NCI-H2029 treated with DMSO at 0.1 percent for 48 hours (cell line): ENCODE results near the gene TARS3.
"Not testable (repeated sequence)": the region's sequence is repeated elsewhere in the genome, so short reads cannot be mapped to it uniquely, and the experiment has no call there.

Source experiments
- DNase-seq: peaks from one replicate; lab custom pipeline; 2025; lab: John Stamatoyannopoulos, UW

TARS3 gene

DNA sequence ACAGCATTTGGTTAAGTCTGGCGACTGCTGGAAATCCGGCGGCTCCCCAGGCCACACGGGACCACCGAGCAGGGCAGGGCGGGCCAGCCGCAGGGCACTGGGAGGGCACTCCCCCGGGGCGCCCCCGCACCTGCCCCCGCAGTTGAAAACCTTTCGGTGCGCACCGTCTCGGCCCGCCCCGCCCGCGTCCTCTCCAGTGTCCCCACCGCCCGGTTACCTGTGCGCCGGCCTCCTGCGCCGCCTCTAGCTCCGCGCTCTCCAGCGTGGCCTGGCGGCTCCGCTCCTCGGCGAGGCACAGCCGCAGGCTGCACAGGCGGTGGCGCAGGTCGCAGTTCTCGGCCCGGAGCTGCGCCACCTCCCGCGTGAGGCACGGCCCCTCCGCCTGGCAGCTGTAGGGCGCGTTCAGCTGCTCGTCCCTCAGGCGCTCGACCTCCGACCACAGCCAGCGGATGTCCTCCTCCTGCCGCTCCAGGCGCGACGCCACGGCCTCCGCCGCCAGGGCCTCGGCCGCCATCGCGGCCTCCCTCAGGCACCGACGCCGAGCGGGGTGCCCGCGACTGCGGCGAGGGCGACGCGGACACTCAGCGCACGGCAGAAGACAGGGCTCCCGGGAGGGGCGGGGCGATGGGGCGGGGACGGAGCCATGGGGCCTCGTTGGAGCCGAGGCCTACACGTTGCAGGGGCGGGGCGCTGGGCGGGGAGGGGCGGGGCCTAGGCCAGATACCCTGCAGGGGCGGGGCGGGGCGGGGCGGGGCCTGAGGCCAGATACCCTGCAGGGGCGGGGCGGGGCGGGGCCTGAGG lies at the start of gene TARS3:
TARS3 (minus strand) TSS at position 600 of the 801 bp plus-strand sequence; CDS start at position 514, 86 bp downstream.
- DNase-seq = no peak

DNA sequence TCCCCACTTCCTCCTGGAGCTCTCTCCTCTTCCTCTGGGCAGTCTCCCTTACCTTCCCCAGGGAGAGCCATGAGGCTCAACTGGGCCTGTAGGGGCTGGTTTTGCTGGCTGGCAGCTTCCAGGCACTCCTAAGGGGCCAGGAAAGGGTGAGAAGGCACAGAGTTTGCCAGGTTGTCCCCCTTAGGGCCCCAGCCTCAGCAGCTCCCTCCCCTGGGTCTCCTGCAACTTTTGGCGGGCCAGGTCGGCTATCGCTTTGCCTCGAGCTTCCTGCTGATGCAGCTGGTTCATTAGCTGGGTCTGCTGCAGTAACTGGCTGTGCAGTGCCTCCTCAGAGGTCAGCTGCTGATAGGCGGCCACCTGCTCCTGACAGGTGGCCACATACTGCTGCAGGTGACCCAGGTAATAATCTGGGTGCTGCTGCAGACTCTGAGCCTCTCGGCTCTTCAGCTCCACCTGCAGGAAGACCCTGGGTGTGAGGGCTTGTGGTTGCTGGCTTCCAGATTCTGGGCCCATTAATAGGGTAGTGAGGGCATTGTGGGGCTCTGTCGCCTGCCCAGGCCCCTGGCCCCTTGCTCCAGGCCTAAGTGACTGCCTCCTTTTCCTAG lies 49.3 kb upstream of the TARS3 start:
- DNase-seq = no peak

DNA sequence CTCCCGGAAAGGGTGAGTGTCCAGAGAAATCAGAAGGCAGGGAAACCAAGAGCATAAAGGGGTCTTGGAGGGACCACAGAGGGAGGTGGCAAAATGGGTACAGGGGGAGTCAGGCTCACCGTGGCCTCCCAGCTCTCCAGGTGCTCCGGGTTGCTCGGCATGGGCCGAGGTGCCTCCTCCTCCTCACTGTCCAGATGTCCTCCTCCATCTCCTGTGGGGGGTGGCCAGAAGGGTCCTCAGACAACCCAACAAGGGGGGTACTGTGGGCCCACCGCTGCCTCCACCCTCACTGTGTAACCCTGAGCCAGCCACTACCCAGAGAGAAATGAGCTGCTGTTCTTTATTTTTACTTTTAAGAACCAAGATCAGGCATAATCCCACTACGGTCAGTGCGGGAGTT lies 48.6 kb upstream of the TARS3 start:
- DNase-seq = no peak

DNA sequence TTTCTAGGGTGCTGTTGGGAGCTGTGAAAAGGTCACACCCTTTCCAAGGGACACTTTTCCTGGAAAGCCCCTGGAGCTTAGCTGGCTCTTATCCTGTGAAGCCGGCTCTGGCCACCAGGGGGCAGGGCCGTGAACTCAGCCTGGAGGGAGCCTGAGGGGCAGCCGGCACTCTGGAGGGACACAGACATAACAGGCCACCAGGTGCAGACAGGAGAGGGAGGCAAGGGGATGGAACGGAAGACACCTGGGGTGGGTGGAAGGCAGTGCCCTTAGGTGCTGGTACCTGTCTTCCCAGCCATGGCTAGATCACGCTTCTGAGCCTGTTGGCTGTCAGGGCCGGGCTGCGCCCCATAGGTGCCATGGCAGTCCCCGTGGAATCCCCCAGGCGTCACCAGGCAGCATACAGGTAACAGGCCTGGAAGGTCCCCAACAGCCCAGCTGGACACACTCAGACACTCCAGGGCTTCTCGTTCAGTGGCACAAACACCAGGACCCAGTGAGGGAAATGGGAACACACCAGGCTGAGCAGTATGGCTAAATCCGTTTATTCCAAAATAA lies 42.9 kb upstream of the TARS3 start:
- DNase-seq = not testable (repeated sequence)

DNA sequence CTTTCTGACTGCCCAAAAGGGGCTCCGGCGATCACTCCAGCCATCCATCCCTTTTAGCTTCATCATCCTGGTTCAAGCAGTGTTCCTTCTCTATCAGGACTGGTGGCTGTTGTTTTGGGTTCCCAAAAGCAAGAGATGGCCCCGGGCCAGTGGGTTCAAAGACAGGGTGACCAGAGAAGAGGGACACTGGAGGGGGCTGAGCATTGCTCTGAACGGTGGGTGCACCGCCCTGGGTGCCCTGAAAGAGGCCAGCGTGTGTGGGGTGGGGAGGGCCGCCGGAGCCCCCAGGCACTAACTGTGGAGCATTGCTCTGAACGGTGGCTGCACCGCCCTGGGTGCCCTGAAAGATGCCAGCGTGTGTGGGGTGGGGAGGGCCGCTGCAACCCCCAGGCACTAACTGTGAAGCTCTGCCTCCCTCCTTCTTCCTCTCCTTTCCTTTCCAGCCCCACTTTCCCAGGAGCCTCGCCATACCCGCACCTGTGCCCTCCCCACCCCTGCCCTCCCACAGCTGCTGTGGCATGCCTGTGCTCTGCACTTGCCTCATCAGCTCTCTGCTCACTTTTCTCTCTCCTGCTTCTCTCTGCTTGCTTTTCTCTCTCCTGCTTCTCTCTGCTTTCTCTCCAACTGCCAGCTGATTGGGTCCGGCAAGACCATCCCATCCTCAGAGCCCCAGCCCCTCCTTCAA lies 41.6 kb upstream of the TARS3 start:
- DNase-seq = no peak

DNA sequence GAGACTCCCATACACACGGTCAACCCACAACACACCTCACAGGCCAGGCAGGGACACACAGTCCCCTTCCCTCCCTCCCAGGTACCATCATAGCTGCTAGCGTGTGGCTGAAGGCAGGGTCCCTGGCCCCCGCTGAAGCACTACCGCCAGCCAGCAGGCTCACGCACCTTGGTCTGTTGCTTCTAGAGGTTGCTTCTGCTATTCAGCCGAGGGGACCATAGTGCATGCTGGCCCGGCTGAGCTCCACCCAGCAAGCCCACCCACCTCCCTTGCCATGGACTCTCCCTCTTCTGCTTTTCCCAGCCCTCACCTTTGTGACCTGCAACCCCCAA lies 41.0 kb upstream of the TARS3 start:
- DNase-seq = not testable (repeated sequence)

DNA sequence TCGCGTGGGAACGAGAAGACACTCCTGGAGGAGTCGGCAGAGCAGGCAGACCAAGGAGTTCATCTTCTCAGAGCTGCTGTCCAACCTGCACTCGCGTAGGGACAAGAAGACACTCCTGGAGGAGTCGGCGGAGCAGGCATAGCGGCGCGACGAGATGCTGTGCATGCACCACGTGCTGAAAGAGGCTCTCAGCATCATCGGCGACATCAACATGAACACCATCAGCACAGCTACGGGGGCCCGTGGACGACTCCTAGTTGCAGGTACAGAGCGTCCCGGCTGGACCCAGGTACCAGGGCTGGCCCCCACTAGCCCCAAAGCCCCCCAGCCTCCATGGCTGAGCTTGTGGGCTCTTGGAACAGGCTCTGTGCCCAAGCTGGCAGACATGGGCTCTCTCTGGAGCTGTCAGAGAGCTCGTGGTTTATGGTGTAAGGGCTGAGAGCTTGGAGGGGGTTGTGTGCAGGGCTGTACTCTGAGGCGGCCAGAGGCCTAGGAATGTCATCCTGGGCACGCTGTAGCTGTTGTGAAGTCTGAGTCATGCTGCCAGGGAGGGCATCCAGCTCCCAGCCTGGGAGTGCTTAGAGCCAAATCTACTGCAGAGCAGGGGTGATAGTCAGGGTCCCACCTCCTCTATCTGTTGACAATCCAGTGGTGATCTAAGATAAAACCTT lies 40.5 kb upstream of the TARS3 start:
- DNase-seq = not testable (repeated sequence)

DNA sequence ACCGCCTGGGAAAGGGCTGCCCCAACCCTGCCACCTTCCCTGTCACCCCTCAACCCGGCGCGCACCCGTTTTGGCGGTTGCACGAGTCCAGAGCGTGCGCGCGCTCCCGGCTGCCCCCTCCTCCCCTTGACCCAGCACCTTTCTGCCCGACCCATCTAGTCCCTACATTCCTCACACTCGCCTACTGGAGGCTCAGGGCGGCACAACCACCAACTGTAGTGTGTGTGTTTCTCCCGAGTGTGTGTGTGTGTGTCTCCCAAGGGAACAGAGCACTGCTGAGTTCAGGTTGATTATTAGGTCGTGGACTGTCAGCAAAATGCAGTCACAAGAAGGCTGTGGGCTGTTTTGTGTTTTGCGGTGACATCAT lies 22.4 kb upstream of the TARS3 start:
- not testable (repeated sequence) for DNase-seq

DNA sequence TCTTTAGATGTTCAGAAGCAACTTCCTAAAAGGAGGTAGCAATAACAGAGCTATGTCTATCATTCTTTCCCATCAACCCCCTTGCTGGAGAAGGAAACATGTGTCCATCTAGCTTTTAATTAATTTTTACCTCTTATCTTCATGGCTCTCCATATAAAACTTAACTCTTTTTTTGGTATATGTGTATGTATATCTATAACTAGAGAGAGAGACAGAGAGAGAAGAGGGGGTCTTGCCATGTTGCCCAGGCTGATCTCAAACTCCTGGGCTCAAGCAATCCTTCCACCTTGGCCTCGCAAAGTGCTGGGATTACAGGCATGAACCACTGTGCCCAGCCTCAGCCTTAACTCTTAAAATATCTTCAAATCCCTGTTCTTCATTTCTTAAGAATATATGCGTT lies 10.6 kb upstream of the TARS3 start:
- DNase-seq = not testable (repeated sequence)

DNA sequence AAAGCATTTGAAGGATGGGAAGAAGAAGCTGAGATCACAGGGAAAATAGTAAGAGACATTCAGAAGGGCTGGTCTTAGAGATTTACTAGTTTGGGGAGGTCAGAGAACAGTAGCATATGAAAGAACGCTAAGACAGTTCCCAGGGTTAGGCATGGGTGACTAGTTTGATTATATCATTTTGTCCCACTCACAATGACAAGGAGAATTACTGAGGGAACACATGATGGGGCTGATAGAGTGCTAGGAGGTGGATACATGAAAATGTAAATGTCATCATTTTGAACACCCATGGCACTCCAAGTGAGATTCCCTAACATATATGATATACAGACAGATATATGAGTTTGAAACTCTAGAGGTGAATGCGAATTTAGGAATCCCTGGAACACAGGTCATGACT lies 9.3 kb upstream of the TARS3 start:
- DNase-seq = no peak

DNA sequence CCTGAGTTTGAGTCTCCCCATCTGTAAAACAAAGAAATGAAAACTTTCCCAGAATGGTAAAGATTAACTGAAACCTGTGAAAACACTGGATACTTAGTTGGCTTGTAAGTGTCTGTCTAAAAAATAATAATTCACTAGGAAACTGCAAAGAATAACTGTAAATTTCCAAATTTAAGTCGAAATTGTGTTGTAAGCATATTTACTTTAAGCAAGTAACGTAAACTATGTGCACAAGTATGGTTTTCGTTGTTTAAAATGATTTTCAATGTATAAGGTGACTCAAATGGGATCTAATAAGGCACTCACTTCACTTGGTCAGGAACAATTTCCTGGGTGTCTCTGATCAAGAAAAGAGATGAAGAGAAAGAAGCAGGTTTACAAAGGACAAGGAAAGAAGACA lies 8.5 kb upstream of the TARS3 start:
- no peak for DNase-seq

DNA sequence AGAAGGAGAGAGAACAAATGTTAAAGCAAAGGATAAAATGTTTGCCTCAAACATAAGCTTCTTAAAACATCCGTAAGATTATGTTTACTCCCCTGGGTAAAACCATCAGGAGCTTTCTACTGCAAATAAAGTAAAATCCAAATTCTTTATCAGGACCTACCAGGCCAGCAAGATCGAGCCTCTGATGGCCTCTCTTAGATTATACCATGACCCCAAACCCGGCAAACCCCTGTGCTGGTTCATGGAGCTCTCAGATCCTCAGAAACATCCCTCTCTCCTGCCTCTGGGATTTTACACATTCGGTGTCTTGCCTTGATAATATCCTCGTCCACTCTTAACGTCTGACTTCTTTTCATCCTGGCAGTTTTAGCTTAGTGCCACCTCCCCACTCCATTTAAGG lies 7.5 kb upstream of the TARS3 start:
- no peak for DNase-seq

DNA sequence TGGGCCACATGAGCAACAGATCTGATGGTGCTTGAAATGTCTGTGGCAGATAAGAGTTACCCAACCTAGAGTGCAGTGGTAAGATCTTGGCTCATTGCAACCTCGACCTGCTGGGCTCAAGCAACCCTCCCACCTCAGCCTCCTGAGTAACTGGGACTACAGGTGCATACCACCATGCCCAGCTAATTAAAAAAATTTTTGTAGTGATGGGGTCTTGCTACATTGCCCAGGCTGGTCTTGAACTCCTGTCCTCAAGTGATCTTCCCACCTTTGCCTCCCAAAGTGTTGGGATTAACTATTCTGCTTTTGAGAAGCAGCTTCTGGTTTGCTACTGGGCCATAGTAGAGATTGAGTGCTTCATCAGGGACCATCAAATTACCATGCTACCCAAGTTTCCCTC lies 2.9 kb upstream of the TARS3 start:
- no peak for DNase-seq

DNA sequence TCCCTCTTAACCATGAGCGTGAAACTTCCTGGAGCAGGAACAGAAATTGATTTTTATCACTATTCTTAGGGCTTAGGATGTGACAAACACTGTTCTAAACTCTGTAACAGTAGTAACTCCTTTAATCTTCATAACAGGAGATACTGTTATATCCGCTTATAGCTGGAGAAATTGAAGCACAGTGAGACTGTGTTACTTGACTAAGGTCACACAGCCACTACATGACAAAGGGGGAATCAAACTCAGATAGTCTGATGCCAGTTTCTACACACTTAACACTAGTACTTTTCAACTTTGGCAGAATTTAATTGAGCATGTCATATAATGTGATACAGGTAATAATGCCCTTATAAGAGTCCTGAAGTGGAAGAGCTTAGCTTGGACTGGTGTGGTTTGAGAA lies 800 bp upstream of the TARS3 start:
- DNase-seq = no peak

DNA sequence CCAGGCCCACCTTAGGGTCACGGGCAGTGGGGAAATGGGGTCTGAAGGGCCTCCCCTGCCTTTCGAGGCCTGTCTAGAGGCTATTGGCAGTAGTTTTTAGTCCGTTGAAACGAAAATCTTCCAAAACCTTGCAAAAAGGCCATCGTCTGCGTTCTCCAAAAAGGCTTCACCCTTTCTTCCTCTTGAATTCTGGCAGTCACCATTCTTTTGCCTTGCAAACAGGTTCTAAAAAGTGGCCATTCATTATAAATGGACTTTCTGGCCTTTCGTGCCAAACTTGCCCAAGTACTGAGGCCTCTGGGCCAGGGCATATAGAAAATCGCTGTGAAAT lies 367 bp upstream of the TARS3 start:
- DNase-seq = no peak

DNA sequence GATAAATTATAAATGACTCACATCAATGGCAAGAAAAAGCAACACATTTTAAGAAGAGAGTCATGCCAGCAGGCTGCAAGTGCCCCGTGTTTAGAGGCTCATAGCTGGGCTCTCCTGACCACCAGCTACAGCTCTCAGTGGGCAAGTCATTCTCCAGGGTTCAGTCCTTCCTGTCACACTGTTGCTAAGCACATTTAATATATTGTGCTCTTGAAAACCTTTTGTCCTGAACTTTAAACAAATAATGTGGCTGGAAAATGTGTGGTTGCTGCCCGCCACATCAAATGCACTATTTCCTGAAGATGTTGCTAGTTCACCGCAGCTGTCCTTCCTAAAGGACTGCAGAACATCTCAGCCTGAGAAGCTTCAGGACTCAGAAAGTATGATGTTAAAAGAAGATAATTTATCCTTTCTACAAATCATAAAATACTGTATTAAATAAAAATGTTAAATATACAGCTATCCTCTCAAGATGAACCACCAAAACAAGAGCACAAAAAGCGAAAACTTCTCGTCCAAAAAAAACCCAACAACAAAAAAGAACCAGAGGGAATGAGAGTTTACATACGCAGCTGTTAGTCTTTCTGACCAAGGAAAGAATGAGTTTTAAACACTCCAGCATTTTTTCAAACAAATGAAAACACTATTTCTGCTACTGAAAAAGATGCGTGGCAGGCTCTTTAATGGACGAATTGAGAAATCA lies 951 bp downstream of the TARS3 start:
- no peak for DNase-seq

DNA sequence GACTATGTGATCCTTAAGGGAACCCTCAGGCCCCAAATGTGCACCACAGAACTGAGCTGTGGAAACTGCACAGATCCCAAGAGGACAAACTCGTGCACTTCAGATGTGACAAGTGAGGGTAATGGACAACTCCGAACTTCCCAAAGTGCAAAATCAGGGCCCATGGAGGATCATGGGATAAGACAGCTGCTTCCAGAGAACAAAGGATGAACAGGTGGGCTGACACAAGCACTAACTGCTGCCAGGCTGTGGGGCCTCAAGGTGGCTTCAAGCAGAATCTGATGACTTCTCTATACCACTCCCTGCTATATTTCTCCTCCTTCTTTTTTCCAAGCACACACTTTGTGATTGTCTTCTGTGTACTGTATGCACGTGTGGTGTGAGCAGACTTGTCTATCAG lies 5.4 kb downstream of the TARS3 start:
- DNase-seq = no peak

DNA sequence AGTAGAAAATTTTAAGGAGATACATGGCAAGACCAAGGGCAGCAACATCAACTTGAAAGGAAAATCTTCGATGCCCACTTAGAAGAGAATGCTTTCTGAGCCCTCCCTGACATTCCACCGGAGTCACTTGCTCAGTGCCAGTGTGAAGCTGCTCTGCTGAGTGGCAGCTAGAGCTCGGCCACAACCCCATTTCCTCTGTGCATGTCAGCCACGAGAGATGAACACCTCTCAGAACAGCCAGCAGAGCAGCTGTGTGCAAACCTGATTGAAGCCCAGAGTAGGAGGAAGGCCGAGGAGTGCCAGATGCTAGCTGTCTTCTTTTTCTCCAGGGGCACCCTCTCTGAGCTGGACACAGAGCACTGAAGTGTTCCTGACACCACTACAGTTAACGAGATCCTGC lies 12.2 kb downstream of the TARS3 start:
- DNase-seq = no peak

DNA sequence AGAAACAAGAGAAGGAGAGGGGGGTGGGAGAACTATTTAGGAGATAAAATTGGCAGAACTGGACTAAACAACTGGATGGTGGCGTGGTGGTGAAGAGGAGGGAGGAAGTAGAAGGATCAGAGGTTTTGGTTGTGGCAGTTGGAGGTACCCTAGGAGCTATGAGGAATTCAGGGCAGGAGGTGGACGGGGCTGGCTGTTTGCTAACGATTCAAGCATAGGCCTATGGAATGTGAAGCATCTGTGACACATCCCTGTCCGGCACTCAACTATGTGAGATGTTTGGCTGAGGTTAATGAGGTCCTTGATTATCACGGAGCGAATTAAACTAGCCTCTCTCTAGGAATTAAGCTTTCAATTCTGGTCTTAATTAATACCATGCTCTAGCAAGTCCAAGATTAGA lies 13.5 kb downstream of the TARS3 start:
- no peak for DNase-seq

DNA sequence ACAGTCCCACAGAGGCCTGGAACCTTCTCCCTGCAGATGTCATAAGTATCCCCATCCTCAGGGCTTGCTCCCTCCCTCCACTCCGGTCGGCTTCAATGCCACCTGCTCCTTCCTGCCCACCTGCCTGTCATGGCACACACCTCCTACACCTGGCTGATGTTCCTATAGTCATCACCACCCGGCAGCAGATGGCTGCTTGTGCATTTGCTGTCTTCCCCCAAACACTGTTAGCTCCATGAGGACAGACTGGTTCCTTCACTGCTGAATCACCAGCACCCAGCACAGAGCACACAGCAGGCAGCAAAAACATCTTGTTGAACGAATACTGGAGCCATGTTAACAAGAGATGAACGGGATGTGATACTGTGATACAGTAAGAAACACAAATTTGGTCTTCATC lies 14.8 kb downstream of the TARS3 start:
- no peak for DNase-seq

DNA sequence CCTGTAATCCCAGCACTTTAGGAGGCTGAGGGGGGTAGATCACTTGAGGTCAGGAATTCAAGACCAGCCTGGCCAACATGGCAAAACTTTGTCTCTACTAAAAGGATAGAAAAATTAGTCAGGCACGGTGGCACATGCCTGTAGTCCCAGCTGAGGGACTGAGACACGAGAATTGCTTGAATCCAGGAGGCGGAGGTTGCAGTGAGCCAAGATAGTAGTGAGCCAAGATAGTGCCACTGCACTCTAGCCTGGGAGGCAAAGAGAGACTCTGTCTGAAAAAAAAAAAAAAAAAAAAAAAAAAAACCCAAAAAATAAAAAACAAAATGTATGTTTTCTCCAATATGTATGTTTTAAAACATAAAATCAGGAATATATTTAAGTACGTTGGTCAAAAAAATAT lies 16.3 kb downstream of the TARS3 start:
- no peak for DNase-seq

DNA sequence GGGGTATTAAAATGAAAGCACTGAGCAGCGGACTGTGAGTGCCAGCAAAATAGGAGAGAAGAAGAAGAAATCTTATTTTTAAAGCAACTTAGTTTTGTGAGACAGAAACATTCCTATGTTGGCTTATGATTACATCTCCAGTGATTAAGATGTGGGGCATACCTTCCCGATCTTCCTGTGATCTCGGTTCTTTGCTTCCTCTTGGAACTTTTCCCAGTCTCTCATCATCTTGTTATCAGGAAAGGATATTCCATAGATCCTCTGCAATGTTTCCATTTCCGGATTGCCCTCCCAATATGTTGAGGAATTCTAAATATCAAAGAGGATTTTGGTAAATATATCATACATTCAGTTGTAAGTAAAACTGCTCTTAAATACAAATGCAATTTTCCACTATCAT lies 22.2 kb downstream of the TARS3 start:
- DNase-seq = no peak
